Astrocyte (in vitro differentiated cells and primary cell): ENCODE results near the gene KLF2. TPM values are rescaled to one million over a fixed set of nuclear protein-coding genes. Genes with fewer than 3 reads are reported as not detected.

Experiments used
- DNase-seq: peaks from one replicate; pipeline ENCODE4 v3.0.0-alpha.2; 2010; ENCODE audit warnings: low read depth
- FAIRE-seq: peaks from 2 replicates; lab custom pipeline; 2011; peaks lifted over from hg19 to GRCh38; lab: Jason Lieb, UNC
- H2AFZ ChIP-seq: 2 replicates; pipeline ENCODE4 v1.6.0; 2012; ENCODE audit warnings: low read depth, low read length, inconsistent platforms
- H3K27ac ChIP-seq: 2 replicates; pipeline ENCODE4 v1.5.1; 2011; ENCODE audit warnings: low read depth, low read length, inconsistent platforms
- H3K27me3 ChIP-seq: 2 replicates; pipeline ENCODE4 v1.6.0; 2011; ENCODE audit warnings: low read length, inconsistent platforms; ENCODE audit not compliant: insufficient read depth
- H3K36me3 ChIP-seq: 2 replicates; pipeline ENCODE4 v1.5.1; 2011; ENCODE audit warnings: low read length, inconsistent platforms; ENCODE audit not compliant: insufficient read depth
- H3K4me1 ChIP-seq: 2 replicates; pipeline ENCODE4 v1.5.1; 2011; ENCODE audit warnings: low read length, inconsistent platforms; ENCODE audit not compliant: insufficient read depth
- H3K4me2 ChIP-seq: 2 replicates; pipeline ENCODE4 v1.6.0; 2012; ENCODE audit warnings: low read length, inconsistent platforms
- H3K4me3 ChIP-seq: 2 replicates; pipeline ENCODE4 v1.5.1; 2011; ENCODE audit warnings: low read depth, mild to moderate bottlenecking, low read length, inconsistent platforms; ENCODE audit not compliant: insufficient read depth
- H3K79me2 ChIP-seq: 2 replicates; pipeline ENCODE4 v1.6.0; 2012; ENCODE audit warnings: mild to moderate bottlenecking, low read length, inconsistent platforms; ENCODE audit not compliant: insufficient read depth
- H3K9ac ChIP-seq: 2 replicates; pipeline ENCODE4 v1.6.0; 2012; ENCODE audit warnings: mild to moderate bottlenecking, low read length, inconsistent platforms
- H3K9me3 ChIP-seq: 2 replicates; pipeline ENCODE4 v1.5.1; 2012; ENCODE audit warnings: low read depth, mild to moderate bottlenecking, low read length, inconsistent platforms; ENCODE audit not compliant: insufficient read depth
- H4K20me1 ChIP-seq: 2 replicates; pipeline ENCODE4 v1.6.0; 2012; ENCODE audit warnings: low read length, inconsistent platforms; ENCODE audit not compliant: insufficient read depth
- H3K27ac Mint-ChIP-seq: one replicate; pipeline ENCODE4 v1.8.0; 2021; ENCODE audit warnings: mild to moderate bottlenecking, mixed read lengths; ENCODE audit not compliant: unreplicated experiment
- H3K27me3 Mint-ChIP-seq: one replicate; pipeline ENCODE4 v1.8.0; 2021; ENCODE audit warnings: low read depth, mixed read lengths; ENCODE audit not compliant: unreplicated experiment
- H3K36me3 Mint-ChIP-seq: one replicate; pipeline ENCODE4 v1.8.0; 2021; ENCODE audit warnings: low read depth, mixed read lengths; ENCODE audit not compliant: unreplicated experiment
- H3K4me1 Mint-ChIP-seq: one replicate; pipeline ENCODE4 v1.8.0; 2021; ENCODE audit warnings: low read depth, mixed read lengths; ENCODE audit not compliant: unreplicated experiment
- H3K4me3 Mint-ChIP-seq: one replicate; pipeline ENCODE4 v1.8.0; 2021; ENCODE audit warnings: mild to moderate bottlenecking, moderate library complexity, mixed read lengths; ENCODE audit not compliant: unreplicated experiment
- H3K9me3 Mint-ChIP-seq: one replicate; pipeline ENCODE4 v1.8.0; 2021; ENCODE audit warnings: mild to moderate bottlenecking, mixed read lengths; ENCODE audit not compliant: unreplicated experiment
- CTCF ChIP-seq: IDR thresholded peaks from 2 replicates; pipeline ENCODE4 v1.5.1; 2011; ENCODE audit warnings: low read depth, mild to moderate bottlenecking, inconsistent platforms, low read length, moderate library complexity; ENCODE audit not compliant: insufficient read depth
- EZH2 ChIP-seq: IDR thresholded peaks from 2 replicates; pipeline ENCODE4 v1.6.1; 2012; ENCODE audit warnings: mild to moderate bottlenecking, low read length, inconsistent platforms; ENCODE audit not compliant: insufficient read depth
- total RNA-seq: library from RNA; stranded (reverse); gene quantifications from 2 replicates; pipeline ENCODE4 v1.2.1, GENCODE V29; 2021

KLF2 gene
- total RNA-seq, 1 donor from 2014 or later, result 1.9 TPM

- H3K9me3 Mint-ChIP-seq, result no peaks in the 10 kb centered on the region
- DNase-seq, result peak; percentile 84
These were observed 5.8 kb downstream of the KLF2 start for GRCh38 chr19:16330368-16330801.

DNA sequence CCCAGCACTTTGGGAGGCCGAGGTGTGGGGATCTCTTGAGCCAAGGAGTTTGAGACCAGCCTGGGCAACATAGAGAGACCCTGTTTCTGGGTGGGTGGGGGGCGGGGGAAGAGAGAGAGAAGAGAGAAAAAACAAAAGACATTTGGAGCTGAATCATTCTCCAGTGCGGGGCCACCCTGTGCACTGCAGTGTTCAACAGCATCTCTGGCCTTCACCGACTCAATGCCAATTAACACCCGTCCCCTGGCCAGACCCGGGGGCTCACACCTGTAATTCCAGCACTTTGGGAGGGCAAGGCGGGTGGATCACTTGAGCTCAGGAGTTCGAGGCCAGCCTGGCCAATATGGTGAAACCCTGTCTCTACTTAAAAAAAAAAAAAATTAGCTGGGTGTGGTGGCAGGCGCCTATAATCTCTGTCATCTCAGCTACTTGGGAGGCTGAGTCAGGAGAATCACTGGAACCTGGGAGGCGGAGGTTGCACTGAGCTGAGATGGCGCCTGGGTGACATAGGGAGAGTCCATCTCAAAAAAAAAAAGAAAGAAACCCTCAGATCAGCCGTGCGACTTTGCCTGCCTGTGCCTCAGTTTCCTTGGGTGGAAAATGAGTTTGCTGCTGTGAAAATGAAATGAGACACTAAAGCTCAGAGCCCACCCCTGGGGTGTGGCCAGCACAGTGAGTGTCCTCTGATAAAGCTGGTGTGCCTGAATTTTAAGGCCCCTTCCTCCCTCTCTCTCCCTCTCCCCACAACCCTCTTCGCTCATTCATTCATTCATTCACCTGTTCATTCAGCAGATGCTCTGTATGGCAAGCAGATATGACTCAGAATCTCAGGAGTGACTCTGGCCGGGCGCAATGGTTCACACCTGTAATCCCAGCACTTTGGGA, 6.4 kb downstream of the KLF2 start:
- Histone ChIP-seq H3K27ac (no peak overlapping the region), H3K4me3 (no peak overlapping the region), H3K79me2 (peaks cover 13% of the 10 kb centered on the region), H2AFZ (no peak overlapping the region), H3K4me1 (peaks cover 23% of the 10 kb centered on the region), H3K36me3 (peaks cover 11% of the 10 kb centered on the region), H3K27me3 (no peaks in the 10 kb centered on the region), H3K9me3 (no peaks in the 10 kb centered on the region), H3K9ac (no peak overlapping the region), H4K20me1 (peaks cover 33% of the 10 kb centered on the region), H3K4me2 (peak overlapping the region; percentile 52)
- no peak overlapping the region for H3K4me3 Mint-ChIP-seq
- DNase-seq (no peak), FAIRE-seq (no peak)
- H3K27me3 Mint-ChIP-seq, result peaks cover 45% of the 10 kb centered on the region
- no peak overlapping the region for H3K27ac Mint-ChIP-seq
- peaks cover 6% of the 10 kb centered on the region for H3K36me3 Mint-ChIP-seq
- no peak for TF ChIP-seq EZH2
- no peak for TF ChIP-seq CTCF
- no peaks in the 10 kb centered on the region for H3K9me3 Mint-ChIP-seq
- peaks cover 2% of the 10 kb centered on the region for H3K4me1 Mint-ChIP-seq

More at GRCh38 chr19:16330368-16330801, 5.8 kb downstream of the KLF2 start:
- Mint-ChIP-seq H3K27me3 (peaks cover 49% of the 10 kb centered on the region), H3K4me3 (no peak overlapping the region), H3K27ac (no peak overlapping the region), H3K36me3 (peaks cover 6% of the 10 kb centered on the region), H3K4me1 (peaks cover 2% of the 10 kb centered on the region)
- Histone ChIP-seq H3K27ac (no peak overlapping the region), H3K4me2 (peak overlapping the region; percentile 52), H3K9ac (no peak overlapping the region), H3K9me3 (no peaks in the 10 kb centered on the region), H2AFZ (no peak overlapping the region), H4K20me1 (peaks cover 38% of the 10 kb centered on the region), H3K79me2 (peaks cover 18% of the 10 kb centered on the region), H3K27me3 (no peaks in the 10 kb centered on the region), H3K4me3 (no peak overlapping the region), H3K4me1 (peaks cover 23% of the 10 kb centered on the region), H3K36me3 (peaks cover 11% of the 10 kb centered on the region)
- FAIRE-seq, result no peak
- TF ChIP-seq CTCF (no peak), EZH2 (no peak)
